ENCODE data around the gene ACTL6A. TPM values are rescaled to one million over a fixed set of nuclear protein-coding genes. Genes with fewer than 3 reads are reported as not detected.
"Not testable (repeated sequence)": the region's sequence is repeated elsewhere in the genome, so short reads cannot be mapped to it uniquely, and the experiment has no call there.

The ACTL6A gene
- total RNA-seq, 1 experiment from 2014 or later, result 74.5 TPM

DNA sequence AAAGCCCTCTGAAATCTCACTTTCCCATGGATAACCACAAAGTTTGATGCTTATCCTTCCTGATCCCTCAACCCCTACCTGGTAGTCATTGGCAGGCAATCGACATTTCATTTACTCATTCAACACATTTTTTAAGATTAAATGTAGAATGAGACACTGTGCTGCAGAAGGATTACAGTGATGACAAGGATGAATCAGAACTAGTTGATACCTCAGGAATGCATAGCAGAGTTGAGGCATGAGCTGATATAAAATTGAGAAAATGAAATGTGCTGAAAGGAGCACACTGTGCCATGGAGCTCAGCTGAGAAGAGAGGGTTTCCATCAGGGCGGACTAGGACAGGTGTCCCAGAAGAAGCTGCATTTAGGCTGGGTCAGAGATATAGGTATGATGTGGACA, 48.9 kb upstream of the ACTL6A start:
- no peaks in the 10 kb centered on the region for H3K4me1 ChIP-seq (ENCODE audit: insufficient read depth, low read length)
- no peaks in the 10 kb centered on the region for H3K9me3 ChIP-seq (ENCODE audit: control insufficient read depth, low read depth, low read length)
- no peaks in the 10 kb centered on the region for H4K20me1 ChIP-seq (ENCODE audit: control insufficient read depth, insufficient read depth, insufficient read length)
- no peak overlapping the region for H3K4me2 ChIP-seq (ENCODE audit: insufficient read depth, insufficient read length, low read length)
- no peak for DNase-seq
- H3K9ac ChIP-seq (ENCODE audit: extremely low read depth, insufficient read length, low read length), result no peak overlapping the region
- no peaks in the 10 kb centered on the region for H3K79me1 ChIP-seq (ENCODE audit: insufficient read depth, low read depth, low read length, poor library complexity, severe bottlenecking)
- no peak overlapping the region for H2BK5ac ChIP-seq (ENCODE audit: insufficient read length, low read length)
- no peak overlapping the region for H3T11ph ChIP-seq (ENCODE audit: low read length)
- TF ChIP-seq, protein P1, sequence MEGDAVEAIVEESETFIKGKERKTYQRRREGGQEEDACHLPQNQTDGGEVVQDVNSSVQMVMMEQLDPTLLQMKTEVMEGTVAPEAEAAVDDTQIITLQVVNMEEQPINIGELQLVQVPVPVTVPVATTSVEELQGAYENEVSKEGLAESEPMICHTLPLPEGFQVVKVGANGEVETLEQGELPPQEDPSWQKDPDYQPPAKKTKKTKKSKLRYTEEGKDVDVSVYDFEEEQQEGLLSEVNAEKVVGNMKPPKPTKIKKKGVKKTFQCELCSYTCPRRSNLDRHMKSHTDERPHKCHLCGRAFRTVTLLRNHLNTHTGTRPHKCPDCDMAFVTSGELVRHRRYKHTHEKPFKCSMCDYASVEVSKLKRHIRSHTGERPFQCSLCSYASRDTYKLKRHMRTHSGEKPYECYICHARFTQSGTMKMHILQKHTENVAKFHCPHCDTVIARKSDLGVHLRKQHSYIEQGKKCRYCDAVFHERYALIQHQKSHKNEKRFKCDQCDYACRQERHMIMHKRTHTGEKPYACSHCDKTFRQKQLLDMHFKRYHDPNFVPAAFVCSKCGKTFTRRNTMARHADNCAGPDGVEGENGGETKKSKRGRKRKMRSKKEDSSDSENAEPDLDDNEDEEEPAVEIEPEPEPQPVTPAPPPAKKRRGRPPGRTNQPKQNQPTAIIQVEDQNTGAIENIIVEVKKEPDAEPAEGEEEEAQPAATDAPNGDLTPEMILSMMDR (conservative IDR thresholded peaks at IDR 0.05), result no peak
- H2BK120ac ChIP-seq (ENCODE audit: low read depth, low read length, poor library complexity, severe bottlenecking), result no peak overlapping the region
- no peak overlapping the region for H4K91ac ChIP-seq (ENCODE audit: insufficient read length, low read depth, low read length)
- H4K8ac ChIP-seq (replicated peaks; ENCODE audit: insufficient read length, low read depth, low read length), result no peak overlapping the region
- H3K79me2 ChIP-seq (ENCODE audit: insufficient read depth, low read length), result no peaks in the 10 kb centered on the region
- WGBS (ENCODE audit: extremely low coverage, insufficient read length, low lambda C conversion rate), result no CpG with 5 or more reads among the region's 2 CpGs
- no peak overlapping the region for H2BK15ac ChIP-seq (ENCODE audit: low read depth, low read length)
- no peak overlapping the region for H3K18ac ChIP-seq (ENCODE audit: insufficient read length, low read depth, low read length)
- Mint-ChIP-seq H3K9me3 (peaks cover 7 to 17% of the 10 kb centered on the region in 2 experiments; a peak in 4 of 5 replicates), H3K4me1 (peaks cover 0 to 6% of the 10 kb centered on the region in 2 experiments; a peak in 3 of 4 replicates), H3K36me3 (ENCODE audit: insufficient read depth in 1 of 3, low read depth in 3 of 3) (peaks cover 0 to 12% (median 6%) of the 10 kb centered on the region in 3 experiments; a peak in 4 of 7 replicates), H3K4me3 (no peak overlapping the region), H3K27ac (no peak overlapping the region), H3K27me3 (ENCODE audit: low read depth) (no peaks in the 10 kb centered on the region; the same call in 1 of the 2 replicates)
- H2BK20ac ChIP-seq (ENCODE audit: low read depth, low read length, poor library complexity, severe bottlenecking), result no peak overlapping the region
- no peak overlapping the region for H2BK12ac ChIP-seq (ENCODE audit: insufficient read length, low read depth, low read length)
- H3K27ac ChIP-seq (ENCODE audit: insufficient read length, low read depth, low read length), result no peak overlapping the region
- no peak overlapping the region for H3K14ac ChIP-seq (ENCODE audit: insufficient read depth, low read length)
- no peak overlapping the region for H4K5ac ChIP-seq (ENCODE audit: insufficient read length, low read depth, low read length)
- H3K23me2 ChIP-seq (ENCODE audit: insufficient read length, low read depth, low read length, poor library complexity, severe bottlenecking), result no peaks in the 10 kb centered on the region
- no peak overlapping the region for H3K4ac ChIP-seq (ENCODE audit: low read depth, low read length)
- no peak overlapping the region for H2AFZ ChIP-seq (ENCODE audit: low read length)
- H3K23ac ChIP-seq (ENCODE audit: insufficient read length, low read depth, low read length), result no peak overlapping the region
- no peaks in the 10 kb centered on the region for H3K27me3 ChIP-seq (ENCODE audit: insufficient read depth, low read length)
- no peak overlapping the region for H3K56ac ChIP-seq (ENCODE audit: insufficient read length, low read depth, low read length)
- H2AK5ac ChIP-seq (ENCODE audit: insufficient read length, low read length), result no peak overlapping the region

DNA sequence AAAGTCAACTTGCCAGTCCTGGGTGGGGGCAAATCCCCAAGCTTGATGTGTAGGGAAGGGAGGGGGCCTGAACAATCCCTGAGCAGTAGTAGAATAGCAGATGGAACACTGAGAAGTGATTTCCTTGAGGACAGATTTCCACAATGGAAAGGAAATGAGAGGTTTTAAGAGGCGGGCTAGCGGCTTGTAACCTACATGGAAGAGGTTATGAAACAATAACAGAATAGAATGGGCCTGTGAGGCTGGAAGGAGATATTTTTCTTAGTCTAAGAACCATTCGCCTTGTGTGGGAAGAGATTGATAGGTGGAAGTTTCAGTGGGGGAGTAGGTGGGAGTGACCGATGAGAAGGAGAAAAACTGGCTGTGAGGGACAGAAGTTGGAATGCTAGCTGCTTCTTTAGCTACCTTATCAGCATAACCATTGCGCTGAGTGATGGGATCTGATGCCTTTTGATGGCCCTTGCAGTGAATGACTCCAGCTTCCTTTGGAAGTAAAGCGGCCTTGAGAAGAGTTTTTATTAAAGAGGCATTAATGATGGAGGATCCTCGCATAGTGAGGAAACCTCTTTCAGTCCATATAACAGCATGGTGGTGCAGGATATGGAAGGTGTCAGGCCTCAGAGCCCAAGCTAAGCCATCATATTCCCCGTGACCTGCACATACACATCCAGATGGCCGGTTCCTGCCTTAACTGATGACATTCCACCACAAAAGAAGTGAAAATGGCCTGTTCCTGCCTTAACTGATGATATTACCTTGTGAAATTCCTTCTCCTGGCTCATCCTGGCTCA, 46.1 kb upstream of the ACTL6A start:
- not testable (repeated sequence) for H2AK5ac ChIP-seq (ENCODE audit: insufficient read length, low read length); H3K56ac ChIP-seq (ENCODE audit: insufficient read length, low read depth, low read length); H3K27me3 Mint-ChIP-seq (ENCODE audit: low read depth); H2BK12ac ChIP-seq (ENCODE audit: insufficient read length, low read depth, low read length); H4K91ac ChIP-seq (ENCODE audit: insufficient read length, low read depth, low read length); H3K14ac ChIP-seq (ENCODE audit: insufficient read depth, low read length); H2BK5ac ChIP-seq (ENCODE audit: insufficient read length, low read length); H3K27ac Mint-ChIP-seq; H2BK20ac ChIP-seq (ENCODE audit: low read depth, low read length, poor library complexity, severe bottlenecking); H2BK120ac ChIP-seq (ENCODE audit: low read depth, low read length, poor library complexity, severe bottlenecking); H3K4me2 ChIP-seq (ENCODE audit: insufficient read depth, insufficient read length, low read length); H3K9ac ChIP-seq (ENCODE audit: extremely low read depth, insufficient read length, low read length); H2AFZ ChIP-seq (ENCODE audit: low read length); H3T11ph ChIP-seq (ENCODE audit: low read length); H4K8ac ChIP-seq (replicated peaks; ENCODE audit: insufficient read length, low read depth, low read length); H3K4me3 Mint-ChIP-seq; H3K18ac ChIP-seq (ENCODE audit: insufficient read length, low read depth, low read length); H3K4me1 Mint-ChIP-seq; H3K27me3 ChIP-seq (ENCODE audit: insufficient read depth, low read length); H3K79me2 ChIP-seq (ENCODE audit: insufficient read depth, low read length); H3K9me3 ChIP-seq (ENCODE audit: control insufficient read depth, low read depth, low read length); H4K20me1 ChIP-seq (ENCODE audit: control insufficient read depth, insufficient read depth, insufficient read length); H3K23ac ChIP-seq (ENCODE audit: insufficient read length, low read depth, low read length); H4K5ac ChIP-seq (ENCODE audit: insufficient read length, low read depth, low read length); H3K79me1 ChIP-seq (ENCODE audit: insufficient read depth, low read depth, low read length, poor library complexity, severe bottlenecking); H2BK15ac ChIP-seq (ENCODE audit: low read depth, low read length); DNase-seq; H3K4me1 ChIP-seq (ENCODE audit: insufficient read depth, low read length); H3K4ac ChIP-seq (ENCODE audit: low read depth, low read length); H3K23me2 ChIP-seq (ENCODE audit: insufficient read length, low read depth, low read length, poor library complexity, severe bottlenecking); H3K27ac ChIP-seq (ENCODE audit: insufficient read length, low read depth, low read length)
- H3K36me3 Mint-ChIP-seq (ENCODE audit: insufficient read depth in 1 of 3, low read depth in 3 of 3), result peaks cover 0 to 12% (median 6%) of the 10 kb centered on the region in 3 experiments; a peak in 4 of 7 replicates
- peaks cover 7 to 17% of the 10 kb centered on the region in 2 experiments; a peak in 4 of 5 replicates for H3K9me3 Mint-ChIP-seq
- no CpG with 5 or more reads among the region's 9 CpGs for WGBS (ENCODE audit: extremely low coverage, insufficient read length, low lambda C conversion rate)
